Activated T-helper 9 cell treated with anti-CD3 and anti-CD28 coated beads, Interleukin-2, amount 50 U/mL, for 16 hours (primary cell): ENCODE measurements around the gene KNTC1.
"Not testable (repeated sequence)": the region's sequence is repeated elsewhere in the genome, so short reads cannot be mapped to it uniquely, and the experiment has no call there.

Experiments
- DNase-seq: peaks from one replicate; pipeline ENCODE4 v3.0.0-alpha.2; 2020; ENCODE audit warnings: low read depth

Gene KNTC1, protein sequence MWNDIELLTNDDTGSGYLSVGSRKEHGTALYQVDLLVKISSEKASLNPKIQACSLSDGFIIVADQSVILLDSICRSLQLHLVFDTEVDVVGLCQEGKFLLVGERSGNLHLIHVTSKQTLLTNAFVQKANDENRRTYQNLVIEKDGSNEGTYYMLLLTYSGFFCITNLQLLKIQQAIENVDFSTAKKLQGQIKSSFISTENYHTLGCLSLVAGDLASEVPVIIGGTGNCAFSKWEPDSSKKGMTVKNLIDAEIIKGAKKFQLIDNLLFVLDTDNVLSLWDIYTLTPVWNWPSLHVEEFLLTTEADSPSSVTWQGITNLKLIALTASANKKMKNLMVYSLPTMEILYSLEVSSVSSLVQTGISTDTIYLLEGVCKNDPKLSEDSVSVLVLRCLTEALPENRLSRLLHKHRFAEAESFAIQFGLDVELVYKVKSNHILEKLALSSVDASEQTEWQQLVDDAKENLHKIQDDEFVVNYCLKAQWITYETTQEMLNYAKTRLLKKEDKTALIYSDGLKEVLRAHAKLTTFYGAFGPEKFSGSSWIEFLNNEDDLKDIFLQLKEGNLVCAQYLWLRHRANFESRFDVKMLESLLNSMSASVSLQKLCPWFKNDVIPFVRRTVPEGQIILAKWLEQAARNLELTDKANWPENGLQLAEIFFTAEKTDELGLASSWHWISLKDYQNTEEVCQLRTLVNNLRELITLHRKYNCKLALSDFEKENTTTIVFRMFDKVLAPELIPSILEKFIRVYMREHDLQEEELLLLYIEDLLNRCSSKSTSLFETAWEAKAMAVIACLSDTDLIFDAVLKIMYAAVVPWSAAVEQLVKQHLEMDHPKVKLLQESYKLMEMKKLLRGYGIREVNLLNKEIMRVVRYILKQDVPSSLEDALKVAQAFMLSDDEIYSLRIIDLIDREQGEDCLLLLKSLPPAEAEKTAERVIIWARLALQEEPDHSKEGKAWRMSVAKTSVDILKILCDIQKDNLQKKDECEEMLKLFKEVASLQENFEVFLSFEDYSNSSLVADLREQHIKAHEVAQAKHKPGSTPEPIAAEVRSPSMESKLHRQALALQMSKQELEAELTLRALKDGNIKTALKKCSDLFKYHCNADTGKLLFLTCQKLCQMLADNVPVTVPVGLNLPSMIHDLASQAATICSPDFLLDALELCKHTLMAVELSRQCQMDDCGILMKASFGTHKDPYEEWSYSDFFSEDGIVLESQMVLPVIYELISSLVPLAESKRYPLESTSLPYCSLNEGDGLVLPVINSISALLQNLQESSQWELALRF (N-terminal part only)

GRCh38 chr12:122526683-122527477 lies at the start of gene KNTC1, which contains the start of gene RSRC2:
KNTC1 (plus strand) TSS chr12:122527249; CDS start chr12:122530064, 2,815 bp downstream.
RSRC2 (minus strand) TSS chr12:122526936; CDS start chr12:122526853, 83 bp downstream.
- peak; percentile 96 for DNase-seq

GRCh38 chr12:122480753-122481152 lies 46.3 kb upstream of the KNTC1 start:
- DNase-seq, result no peak

GRCh38 chr12:122481861-122482260 lies 45.2 kb upstream of the KNTC1 start:
- no peak for DNase-seq

- DNase-seq, result no peak
Measured at GRCh38 chr12:122483969-122484368, 43.1 kb upstream of the KNTC1 start.

GRCh38 chr12:122484385-122484784 lies 42.7 kb upstream of the KNTC1 start:
- not testable (repeated sequence) for DNase-seq

DNA sequence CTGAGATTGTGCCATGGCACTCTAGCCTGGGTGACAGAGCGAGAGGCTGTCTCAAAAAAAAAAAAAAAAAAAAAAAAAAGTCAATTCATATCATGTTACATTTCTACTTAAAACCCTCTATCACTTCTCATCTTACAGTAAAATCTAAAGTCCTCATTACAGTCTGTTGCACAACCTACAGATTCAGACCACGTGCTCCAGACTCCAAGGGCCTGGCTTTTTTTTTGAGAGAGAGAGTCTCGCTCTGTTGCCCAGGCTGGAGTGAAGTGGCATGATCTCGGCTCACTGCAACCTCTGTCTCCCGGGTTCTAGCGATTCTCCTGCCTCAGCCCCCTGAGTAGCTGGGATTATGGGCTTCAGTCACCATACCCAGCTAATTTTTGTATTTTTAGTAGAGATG lies 40.7 kb upstream of the KNTC1 start:
- not testable (repeated sequence) for DNase-seq

DNA sequence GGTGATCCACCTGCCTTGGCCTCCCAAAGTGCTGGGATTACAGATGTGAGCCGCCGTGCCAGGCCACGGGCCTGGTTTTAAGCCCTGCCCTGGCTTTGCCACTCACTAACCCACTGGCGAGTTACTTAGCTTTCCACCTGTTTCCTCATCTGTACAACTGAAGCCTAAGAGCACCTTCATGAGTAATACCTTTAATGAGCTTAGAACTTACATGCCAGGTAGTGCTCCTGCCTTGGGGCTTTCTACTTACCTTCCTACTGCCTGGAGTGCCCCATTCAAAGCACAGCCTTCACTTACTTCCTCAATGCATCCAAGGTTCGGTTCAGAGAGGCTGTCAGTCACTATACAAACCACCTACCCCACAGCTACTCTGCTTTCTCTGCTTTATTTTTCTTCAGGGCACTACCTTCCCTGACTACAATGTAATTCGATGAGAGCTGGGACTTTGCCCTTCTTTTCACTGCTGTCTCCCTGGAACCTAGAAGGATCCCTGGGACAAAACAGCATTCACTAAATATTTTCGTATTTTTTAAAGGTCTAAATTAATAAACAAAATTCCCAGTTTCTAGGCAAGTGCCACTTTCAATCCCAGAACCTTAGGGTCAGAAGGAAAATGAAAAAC lies 40.1 kb upstream of the KNTC1 start:
- DNase-seq, result no peak

DNA sequence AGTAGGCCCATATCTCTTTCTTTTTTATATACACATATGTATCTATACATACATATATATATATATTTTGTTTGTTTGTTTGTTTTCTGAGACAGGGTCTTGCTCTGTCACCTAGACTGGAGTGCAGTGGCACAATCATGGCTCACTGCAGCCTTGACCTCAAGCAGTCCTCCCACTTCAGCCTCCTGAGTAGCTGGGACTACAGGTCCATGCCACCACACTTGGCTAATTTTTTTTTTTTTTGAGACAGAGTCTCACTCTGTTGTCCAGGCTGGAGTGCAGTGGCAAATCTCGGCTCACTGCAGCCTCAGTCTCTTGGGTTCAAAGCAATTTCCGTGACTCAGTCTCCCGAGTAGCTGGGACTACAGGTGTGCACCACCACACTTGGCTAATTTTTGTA lies 39.2 kb upstream of the KNTC1 start:
- not testable (repeated sequence) for DNase-seq

DNA sequence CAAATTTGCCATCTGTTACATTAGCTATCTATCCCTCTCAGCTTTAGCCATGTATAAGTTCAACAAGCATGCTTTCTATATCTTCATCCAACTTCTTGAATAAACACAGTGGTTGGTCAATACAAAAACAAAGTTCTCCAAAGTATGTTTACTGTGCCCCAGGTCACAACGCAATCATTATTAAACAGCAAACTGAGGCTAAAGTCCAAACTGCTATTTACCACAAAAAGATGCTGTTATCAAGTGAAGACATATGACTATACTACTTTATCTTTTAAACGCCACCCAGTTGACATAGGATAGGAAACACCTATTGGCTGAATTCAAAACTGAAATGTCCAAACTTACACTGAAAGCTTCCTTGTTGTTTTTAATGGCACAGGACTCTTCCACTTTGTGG lies 38.0 kb upstream of the KNTC1 start:
- no peak for DNase-seq

- DNase-seq, result no peak
Measured at GRCh38 chr12:122491991-122492390, 35.1 kb upstream of the KNTC1 start.

- not testable (repeated sequence) for DNase-seq
Measured at GRCh38 chr12:122493222-122493621, 33.8 kb upstream of the KNTC1 start.

DNA sequence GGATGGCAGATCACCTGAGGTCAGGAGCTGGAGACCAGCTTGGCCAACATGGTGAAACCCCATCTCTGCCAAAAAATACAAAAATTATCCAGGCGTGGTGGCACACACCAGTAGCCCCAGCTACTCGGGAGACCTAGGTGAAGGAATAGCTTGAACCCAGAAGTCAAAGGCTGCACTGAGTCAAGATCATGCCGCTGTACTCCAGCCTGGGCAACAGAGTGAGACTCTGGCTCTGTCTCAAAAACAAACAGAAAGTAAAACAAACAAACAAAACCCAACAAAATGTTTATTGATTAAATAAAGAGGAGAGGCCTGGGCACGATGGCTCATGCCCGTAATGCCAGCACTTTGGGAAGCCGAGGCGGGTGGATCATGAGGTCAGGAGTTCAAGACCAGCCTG lies 31.8 kb upstream of the KNTC1 start:
- DNase-seq, result no peak

DNA sequence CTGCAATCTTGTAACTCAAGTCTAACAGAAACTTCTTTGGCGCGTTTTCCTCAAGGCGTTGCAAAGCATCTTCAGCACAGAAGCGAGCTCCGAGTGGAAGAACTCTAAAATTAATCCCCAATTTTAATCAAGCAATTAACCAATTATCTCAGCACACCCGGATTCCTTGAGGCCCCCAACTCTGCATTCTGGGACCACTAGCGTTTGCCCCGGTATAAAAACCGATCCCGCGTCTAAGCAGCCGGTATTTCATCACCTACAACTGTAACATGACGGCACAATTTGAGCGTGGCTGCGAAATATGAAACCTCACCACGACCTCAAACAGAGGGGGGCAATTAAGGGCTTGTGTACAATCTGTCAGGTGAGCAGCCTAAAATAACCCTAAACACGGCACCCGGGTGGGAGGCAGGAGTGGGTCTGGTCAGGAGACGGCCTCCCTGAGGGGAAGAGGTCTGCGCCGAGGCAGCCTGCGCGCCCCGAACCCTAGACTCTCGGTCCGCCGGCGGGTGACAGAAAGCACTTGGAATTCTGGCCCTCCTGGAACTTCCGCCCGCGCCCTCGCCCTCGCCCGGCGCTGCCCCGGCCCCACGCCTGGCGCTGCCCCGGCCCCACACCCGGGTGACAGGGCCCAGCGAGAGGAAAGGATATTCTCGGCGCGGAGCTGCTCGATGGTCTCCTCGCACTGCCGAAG lies 26.9 kb upstream of the KNTC1 start:
- peak; percentile 21 for DNase-seq

- DNase-seq, result peak; percentile 96
Measured at GRCh38 chr12:122500685-122501488, 26.2 kb upstream of the KNTC1 start, which contains the start of gene ZCCHC8. ZCCHC8 (minus strand) TSS chr12:122500932; CDS start chr12:122500840, 92 bp downstream.

DNA sequence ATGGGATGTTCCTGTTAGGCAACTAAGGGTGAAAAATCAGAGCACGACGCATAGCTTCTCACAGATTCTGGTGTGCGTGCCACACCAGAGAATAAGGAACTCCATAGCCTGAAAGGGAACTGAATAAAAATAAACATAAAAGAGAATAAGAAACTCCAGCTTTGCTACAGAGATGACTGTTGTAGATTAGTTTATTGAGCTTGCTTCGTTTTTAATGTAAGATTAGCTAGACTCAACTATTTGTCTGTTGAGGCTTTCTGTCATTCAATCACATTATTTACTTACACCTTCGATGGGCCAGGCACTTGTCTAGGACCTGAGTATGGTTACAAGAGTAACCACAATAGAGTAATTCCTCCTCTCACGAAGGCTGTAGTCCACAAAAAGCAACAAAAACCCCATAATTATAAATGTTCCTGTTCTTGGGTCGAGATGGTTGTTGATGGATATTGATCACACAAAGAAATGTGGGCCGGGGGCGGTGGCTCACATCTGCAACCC lies 25.5 kb upstream of the KNTC1 start:
- no peak for DNase-seq

- DNase-seq, result no peak
Measured at GRCh38 chr12:122503147-122503751, 23.8 kb upstream of the KNTC1 start.

GRCh38 chr12:122503783-122504590 lies 23.1 kb upstream of the KNTC1 start:
- DNase-seq, result no peak
